HG02973 (cell line): ENCODE measurements around the gene TMEM131L.
"Not testable (repeated sequence)": the region's sequence is repeated elsewhere in the genome, so short reads cannot be mapped to it uniquely, and the experiment has no call there.

Experiments used
- ATAC-seq: cut with Tn5 transposase; IDR thresholded peaks from one replicate; pipeline ENCODE4 v1.9.1; 2021; ENCODE audit warnings: moderate library complexity; ENCODE audit not compliant: unreplicated experiment

TMEM131L gene

DNA sequence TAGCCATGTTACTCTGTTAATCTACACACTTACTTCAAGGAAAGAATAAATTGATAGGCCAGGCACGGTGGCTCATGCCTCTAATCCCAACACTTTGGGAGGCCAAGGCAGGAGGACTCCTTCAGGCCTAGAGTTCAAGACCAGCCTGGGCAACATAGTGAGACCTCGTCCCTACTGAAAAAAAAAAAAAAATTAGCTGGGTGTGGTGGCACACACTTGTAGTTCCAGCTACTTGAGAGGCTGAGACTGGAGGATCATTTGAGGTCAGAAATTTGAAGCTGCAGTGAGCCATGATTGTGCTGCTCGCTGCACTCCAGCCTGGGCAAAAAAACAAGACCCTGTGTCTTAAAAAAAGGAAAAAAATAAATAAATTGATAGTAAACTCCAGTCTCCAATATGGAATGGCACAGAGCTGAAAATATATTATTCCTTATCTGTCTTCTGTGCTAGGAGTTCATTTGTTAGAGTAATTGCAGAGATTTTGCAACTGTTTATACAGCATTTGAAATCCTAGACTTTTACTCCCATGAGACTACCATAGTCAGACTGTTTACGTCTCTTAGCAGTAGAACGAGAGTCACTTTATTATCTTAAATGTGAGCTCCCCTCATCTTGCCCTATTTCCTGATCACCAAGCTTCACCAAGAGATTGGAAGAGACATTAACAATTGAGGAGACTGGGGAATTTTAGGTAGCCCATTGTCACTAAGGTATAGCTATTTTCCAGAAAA, 18.8 kb upstream of the TMEM131L start:
- ATAC-seq, result no peak

DNA sequence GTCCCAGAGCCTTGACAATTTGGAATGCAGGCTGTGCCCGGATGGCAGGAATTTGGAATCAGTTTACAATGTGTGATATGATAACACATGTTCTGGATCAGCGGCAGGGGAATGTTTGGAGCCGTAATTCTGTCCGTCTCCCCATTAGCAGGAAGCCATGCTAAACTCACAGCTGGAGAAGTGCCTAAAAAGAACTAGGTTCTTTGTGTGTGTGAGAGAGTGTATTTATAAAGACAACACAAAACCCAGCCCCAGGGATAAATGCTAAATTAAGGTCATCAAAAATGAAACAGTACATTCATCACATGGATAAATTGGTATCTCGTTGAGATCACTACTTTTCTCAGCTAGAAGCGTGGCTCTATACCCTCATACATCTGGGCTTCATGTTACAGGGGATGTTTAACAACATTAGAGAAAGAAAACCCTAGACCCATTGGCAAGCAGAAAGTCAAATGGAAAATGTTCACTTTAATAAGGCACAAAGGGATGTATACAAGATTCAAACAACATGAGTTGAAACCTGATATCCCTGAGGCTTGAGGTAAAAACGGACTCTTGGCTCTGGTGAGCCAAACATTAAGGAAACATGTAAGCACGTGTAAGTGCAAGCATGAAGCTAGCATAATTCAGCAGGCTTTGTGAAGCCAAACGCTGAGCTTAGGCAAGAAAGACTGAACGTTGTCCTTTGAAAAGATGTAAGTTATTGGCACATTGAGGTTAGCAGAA, 18.0 kb upstream of the TMEM131L start:
- ATAC-seq, result no peak

DNA sequence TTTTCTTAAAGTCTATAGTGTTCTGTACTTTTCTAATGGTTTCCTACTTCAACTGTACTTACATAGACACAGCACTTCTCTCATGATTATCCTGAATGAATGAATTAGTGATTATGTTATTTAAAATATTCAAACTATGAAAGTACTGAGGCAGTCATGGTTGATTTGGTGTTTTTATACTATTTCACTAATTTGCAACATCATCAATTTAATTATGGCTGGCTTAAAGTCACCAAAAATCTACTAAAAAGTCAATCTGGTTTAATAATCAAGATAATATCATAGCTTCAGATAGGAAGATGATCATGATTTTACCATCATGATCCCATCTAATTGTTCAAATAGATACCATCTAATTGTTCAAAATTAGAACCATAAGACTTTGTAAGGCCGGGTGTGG, 16.8 kb upstream of the TMEM131L start:
- ATAC-seq, result no peak

DNA sequence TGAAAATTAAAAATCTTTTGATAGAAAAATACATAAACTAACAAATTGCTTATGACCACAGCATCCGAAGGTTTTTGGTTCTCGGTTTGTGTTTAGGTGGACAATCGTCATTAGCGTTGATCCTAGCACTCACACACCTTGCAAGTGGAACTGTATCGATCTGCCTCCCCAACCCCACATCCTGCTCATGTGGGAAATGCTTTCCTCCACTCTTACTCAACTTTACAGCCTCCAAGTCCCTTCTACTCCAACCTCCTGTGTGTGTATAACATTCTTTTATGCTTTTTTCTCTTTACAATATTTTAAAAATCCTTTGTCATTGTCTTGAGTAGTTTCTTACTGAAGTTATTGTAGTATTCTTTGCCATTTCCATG, 15.6 kb upstream of the TMEM131L start:
- ATAC-seq, result no peak

DNA sequence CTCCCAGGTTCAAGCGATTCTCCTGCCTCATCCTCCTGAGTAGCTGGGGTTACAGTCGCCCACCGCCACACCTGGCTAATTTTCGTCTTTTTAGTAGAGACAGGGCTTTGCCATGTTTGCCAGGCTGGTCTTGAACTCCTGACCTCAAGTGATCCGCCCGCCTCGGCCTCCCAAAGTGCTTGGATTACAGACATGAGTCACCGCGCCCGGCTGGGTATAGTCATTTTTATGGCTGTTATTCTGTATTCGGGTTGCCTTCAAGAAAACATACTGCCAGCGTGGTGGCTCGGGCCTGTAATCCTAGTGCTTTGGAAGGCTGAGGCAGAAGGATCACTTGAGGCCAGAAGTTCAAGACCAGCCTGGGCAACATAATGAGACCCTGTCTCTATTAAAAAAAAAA, 15.0 kb upstream of the TMEM131L start:
- ATAC-seq, result not testable (repeated sequence)

DNA sequence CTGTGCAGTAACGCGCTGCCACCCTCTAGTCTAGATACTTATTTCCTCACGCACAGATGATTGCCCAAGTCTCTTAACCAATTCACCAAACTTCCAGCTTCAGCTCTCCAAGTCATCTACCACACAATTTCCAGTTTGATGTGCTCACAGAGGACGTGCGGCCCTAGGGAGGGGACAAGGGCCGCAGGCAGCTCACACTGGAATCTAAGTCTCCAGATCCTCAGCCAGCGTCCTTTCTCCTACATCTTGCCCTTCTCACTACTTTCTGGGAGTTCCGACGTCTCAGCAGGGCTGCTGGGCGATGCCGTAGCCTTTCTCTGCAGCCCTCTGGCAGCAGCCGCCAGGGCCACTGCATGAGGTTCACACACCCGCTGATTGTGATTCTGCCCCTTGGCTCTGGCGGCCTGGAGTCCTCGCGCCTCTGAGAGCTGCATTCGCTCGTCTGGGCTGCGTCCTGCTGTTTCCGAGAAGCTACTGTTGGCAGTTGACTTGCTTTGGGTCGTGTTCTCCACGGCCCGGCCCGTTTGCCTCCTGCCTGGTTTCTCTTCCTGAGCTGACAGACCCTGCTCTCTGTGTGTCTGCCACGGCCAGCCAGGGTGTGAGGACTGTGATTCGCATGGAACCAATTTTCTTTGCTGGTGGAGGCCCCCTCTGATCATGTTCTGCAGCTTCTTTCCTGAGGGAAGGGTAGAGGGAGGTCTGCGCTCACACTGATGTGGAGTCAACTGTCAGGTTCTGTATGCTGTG, 14.1 kb upstream of the TMEM131L start:
- no peak for ATAC-seq

DNA sequence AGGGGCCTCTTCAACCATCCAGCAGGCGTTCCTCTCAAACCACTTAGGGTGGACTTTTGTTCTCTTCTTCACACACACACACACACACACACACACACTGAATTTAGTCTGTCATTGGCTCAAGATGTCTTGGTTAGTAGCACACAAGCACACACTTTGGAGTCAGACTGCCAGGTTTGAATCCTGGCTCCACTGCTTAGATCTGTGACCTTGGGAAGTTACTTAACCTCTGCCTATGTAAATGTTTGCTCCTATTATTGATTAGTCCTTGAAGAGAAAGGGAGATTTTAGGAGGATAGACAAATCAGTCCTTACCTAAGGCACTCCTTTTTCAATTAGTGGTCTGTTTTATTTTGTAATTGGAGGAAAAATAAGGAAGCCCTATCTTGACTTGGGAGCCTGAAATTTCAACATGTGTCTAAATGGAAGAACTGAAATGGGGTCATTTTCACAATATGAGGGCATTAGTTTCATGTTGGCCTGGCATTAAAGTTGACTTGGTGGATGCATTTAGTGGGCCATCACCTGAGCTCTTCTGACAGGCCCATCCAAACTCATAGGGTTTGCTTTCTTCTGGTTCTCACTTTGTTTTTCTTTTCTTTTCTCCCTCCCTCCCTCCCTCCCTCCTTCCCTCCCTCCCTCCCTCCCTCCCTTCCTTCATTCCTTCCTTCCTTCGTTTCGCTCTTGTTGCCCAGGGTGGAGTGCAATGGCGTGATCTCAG, 13.3 kb upstream of the TMEM131L start:
- no peak for ATAC-seq

DNA sequence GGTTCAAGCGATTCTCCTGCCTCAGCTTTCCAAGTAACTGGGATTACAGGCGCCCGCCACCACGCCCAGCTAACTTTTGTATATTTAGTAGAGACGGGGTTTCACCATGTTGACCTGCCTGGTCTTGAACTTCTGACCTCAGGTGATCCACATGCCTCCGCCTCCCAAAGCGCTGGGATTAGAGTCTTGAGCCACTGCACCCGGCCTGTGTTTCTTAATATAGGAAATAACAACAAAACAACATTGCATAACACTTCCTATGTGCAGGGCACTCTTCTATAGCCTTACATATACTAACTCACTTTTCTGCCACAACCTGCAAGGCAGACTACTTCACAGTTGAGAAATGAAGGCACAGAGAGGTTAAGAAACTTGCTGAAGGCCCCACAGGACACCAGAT, 12.8 kb upstream of the TMEM131L start:
- ATAC-seq, result no peak

DNA sequence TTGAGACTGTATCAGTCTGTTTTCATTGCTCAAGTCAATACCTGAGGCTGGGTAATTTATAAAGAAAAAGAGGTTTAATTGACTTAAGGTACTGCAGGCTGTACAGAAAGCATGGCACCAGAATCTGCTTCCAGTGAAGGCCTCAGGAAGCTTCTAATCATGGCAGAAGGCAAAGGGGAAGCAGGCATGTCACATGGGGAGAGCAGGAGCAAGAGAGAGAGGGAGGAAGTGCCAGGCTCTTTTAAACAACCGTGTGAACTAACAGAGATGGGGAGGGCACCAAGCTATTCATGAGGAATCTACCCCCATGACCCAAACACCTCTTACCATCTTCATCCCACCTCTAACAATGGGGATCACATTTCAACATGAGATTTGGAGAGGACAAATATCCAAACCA, 7.2 kb upstream of the TMEM131L start:
- ATAC-seq, result no peak

DNA sequence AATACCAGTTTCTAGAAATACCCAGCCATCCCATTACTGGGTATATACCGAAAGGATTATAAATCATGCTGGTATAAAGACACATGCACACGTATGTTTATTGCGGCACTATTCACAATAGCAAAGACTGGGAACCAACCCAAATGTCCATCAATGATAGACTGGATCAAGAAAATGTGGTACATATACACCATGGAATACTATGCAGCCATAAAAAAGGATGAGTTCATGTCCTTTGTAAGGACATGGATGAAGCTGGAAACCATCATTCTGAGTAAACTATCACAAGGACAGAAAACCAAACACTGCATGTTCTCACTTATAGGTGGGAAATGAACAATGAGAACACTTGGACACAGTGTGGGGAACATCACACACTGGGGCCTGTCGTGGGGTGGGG, 4.6 kb upstream of the TMEM131L start:
- not testable (repeated sequence) for ATAC-seq

DNA sequence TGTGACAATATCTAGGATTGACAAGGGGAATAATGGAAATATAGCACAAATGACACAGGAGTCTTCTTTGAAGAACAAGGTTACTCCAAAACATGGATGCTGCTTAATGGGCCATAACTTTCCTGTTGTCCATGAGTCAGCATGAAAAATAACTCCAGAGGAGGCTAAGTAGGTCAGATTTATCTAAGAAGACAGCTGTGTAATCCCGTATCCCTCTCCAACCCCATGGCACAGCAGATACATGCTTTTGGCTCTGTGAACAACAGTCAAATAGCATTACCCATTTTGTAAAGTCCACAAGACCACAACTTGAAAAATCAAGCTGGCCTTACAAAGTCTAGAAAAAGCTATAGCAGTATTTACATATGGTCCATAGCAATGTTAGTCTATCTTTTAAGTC, 2.1 kb upstream of the TMEM131L start:
- no peak for ATAC-seq

DNA sequence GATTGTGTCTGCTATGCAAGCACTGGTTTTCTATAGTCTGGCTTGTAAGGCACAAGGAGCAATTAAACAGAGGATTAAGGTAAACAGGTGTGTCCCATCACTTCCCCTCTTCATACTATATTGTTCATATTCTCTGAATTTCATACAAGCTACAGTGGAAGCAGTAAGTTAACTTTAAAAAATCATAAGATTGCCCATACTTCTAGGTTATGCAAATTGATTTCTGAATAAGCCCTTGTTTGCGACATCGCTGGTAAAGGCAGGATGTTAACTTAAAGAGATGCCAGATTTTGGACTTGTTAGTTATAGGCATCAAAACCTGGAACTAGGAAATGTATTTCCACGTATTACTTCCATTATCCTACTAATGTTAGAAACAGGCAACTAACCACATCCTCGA, 1.0 kb upstream of the TMEM131L start:
- ATAC-seq, result no peak

DNA sequence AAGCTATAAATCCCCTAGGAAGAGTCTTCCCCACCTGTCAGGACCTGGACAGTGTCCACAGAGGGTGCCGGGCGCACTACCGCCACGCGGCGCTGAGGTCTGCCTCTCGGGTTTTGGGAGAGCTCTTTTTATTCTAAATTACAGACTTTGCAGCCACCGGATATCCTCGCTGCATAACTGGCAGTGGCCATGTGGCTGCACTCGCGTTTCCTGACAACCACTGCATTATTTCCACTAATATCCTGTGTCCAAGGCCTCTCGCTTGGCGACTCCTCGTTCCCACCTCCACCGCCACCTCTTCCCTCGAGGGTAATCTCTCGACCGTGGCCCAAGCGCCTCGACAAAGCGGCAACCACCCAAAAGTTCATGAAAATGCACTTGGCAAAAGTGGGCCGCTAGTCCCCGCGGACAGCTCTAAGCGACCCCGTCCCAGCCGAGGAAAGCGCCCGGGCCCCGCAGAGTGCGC, 512 bp upstream of the TMEM131L start:
- ATAC-seq, result peak; percentile 11

DNA sequence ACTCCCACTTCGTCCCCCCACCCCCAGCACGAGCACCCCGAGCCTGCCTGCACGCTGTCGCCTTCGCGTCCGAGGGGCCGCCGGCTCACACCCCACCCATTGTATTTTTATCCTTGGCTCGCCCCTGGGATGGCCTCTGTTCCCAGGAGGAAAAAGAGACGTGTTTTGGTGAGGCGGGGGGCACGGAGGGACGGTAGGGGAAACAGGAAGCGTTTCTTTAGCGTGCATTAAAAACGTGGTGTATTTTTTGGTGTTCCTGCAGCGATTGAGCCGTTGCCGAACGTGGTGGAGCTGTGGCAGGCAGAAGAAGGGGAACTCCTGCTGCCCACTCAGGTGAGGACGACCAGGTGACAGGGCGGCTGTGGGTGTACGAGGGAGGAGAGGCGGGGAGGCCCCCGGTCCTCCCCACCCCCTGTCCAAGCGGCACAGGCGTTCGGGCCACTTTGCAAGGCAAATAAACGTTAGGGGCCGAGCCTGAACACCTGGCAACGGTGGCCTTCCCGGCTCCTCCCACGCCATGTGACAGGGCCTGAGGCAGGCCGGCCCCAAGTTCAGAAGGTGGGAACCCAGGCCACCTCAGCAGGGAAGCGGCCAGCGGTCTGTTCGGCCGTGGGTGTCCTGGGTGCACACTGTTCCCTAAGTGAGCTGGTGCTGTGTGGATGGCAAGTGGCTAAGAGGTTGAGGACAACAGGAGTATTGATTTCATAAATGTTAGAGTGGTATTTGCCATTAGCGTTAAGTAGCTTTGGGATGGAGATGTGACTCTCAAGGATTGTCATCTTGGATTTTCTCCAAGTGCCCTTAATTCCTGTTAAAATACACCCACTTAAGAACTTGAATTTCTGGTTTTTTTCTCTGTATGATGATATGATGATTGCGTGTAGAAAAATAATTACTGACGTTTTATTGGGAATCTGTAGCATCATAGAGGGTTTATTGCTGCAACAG, 1.1 kb downstream of the TMEM131L start:
- ATAC-seq, result peak; percentile 49

DNA sequence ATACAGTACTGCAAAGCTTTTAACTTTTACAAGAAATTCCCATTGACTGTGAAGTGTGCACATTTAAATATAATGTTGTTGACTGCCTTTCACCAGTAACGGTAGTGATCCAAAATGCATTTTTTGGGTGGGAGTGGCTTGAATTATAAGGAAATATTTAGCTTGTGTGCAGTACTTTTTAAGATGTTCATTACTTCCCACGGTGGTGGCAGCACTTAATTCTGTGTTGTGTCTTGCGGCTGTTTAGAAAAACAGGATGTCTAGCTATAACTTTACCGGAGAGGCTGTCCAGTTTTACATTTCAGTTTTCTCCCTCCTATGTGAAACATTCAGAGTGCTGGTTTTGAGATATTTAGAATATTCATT, 1.7 kb downstream of the TMEM131L start:
- ATAC-seq, result no peak

DNA sequence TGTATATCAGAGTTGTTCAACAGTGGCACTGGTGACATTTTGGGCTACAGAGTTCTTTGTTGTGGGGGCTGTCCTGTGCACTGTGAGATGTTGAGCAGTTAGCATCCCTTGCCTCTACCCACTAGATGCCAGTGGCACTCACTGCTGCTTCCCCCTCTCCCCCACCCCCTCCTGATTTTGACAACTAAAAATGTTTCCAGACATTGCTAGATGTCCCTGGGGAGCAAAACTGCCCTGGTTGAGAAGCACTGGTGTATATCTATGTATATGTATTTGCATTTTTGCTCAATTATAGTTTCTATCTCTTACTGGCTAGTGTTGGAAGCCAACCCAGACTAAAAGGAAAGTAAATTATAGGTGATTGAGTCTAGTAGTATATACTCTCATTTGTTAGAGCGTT, 2.4 kb downstream of the TMEM131L start:
- peak; percentile 13 for ATAC-seq

DNA sequence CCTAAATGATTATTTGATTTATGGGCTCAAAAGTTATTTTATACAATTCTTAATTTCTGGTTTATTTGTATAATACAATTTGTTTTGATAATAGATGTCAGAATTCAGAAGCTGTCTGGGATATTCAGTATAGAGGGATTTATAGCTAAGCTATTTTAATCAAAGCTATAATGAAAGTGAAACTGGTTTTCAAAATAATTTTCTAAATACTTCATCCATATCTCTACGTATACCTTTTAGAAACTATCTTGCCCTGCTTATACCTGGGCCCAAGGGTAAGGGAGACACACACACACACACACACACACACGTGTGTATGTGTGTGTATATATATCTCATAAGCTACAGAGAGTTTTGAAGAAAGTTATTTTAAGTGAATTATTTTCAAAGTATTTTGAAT, 2.9 kb downstream of the TMEM131L start:
- ATAC-seq, result no peak

DNA sequence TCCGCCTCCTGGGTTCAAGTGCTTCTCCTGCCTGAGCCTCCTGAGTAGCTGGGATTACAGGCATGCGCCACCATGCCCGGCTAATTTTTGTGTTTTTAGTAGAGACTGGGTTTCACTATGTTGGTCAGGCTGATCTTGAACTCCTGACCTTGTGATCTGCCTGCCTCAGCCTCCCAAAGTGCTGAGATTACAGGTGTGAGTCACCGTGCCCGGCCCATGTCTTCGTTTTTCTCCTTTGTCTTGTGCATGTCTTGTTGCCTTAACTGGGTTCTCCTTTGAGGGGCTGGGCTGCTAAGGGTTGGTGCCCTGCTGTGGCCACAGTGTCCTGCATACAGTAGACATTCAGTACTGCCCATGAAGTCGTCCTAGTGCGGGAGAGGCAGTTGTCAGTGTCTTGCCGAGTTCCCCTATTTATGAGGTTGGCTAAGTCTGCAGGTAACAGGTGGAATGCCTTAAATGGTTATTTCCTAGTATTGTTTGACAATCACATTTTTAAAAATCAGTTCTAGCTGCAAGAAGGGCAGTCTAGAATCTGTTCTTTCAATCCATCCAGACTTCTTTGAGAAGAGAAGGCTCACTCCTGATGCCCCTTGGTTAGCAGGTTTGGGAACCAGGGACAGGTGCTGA, 5.0 kb downstream of the TMEM131L start:
- ATAC-seq, result not testable (repeated sequence)

DNA sequence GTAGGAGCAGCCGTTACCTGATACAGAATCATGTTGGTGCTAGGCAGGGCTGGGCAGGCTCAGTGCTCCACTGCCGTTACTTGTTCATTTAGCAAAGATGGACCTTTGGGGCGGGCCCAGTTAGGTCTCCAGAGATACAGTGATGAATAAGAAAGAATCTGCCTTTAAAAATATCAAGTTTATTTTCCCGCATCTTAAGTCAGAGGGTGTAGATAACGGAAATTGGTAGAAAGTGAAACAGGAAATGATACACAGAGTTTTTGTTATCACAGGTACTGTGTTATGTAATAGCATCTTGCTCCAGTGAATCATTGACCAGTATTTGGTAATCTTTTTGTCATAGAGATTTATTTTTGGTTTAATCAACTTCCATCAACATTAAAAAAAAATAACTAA, 5.5 kb downstream of the TMEM131L start:
- ATAC-seq, result peak; percentile 40
